Endodermal cell (in vitro differentiated cells): ENCODE data around the gene ZNF618. TPM values are rescaled to one million over a fixed set of nuclear protein-coding genes. Genes with fewer than 3 reads are reported as not detected.
"Not testable (repeated sequence)": the region's sequence is repeated elsewhere in the genome, so short reads cannot be mapped to it uniquely, and the experiment has no call there.

Source experiments
- DNase-seq: peaks from one replicate; pipeline ENCODE4 v3.0.0-alpha.2; 2017
- H3K27ac ChIP-seq: 2 replicates; pipeline ENCODE4 v1.5.1; 2013; ENCODE audit warnings: mild to moderate bottlenecking, low read depth, low read length, moderate library complexity
- H3K27me3 ChIP-seq: 2 replicates; pipeline ENCODE4 v1.6.1; 2013; ENCODE audit warnings: mild to moderate bottlenecking, low read length, moderate library complexity; ENCODE audit not compliant: insufficient read depth, control insufficient read depth, poor library complexity, severe bottlenecking
- H3K36me3 ChIP-seq: 2 replicates; pipeline ENCODE4 v1.7.0; 2013; ENCODE audit warnings: mild to moderate bottlenecking, low read length, moderate library complexity; ENCODE audit not compliant: control insufficient read depth, insufficient read depth
- H3K4me1 ChIP-seq: one replicate; pipeline ENCODE4 v1.7.0; 2013; ENCODE audit warnings: low read length; ENCODE audit not compliant: control insufficient read depth, insufficient read depth
- H3K4me3 ChIP-seq: 2 replicates; pipeline ENCODE4 v1.5.1; 2013; ENCODE audit warnings: mild to moderate bottlenecking, low read length, moderate library complexity
- H3K9ac ChIP-seq: 2 replicates; pipeline ENCODE4 v1.6.1; 2013; ENCODE audit warnings: mild to moderate bottlenecking, low read length, moderate library complexity; ENCODE audit not compliant: poor library complexity, severe bottlenecking; ENCODE audit errors: extremely low read depth
- H3K9me3 ChIP-seq: 2 replicates; pipeline ENCODE4 v1.6.1; 2013; ENCODE audit warnings: mild to moderate bottlenecking, low read length, moderate library complexity; ENCODE audit not compliant: control insufficient read depth
- H3K27ac Mint-ChIP-seq: 2 replicates; pipeline ENCODE4 v1.8.0; 2020; ENCODE audit warnings: mixed read lengths
- H3K27me3 Mint-ChIP-seq: 2 replicates; pipeline ENCODE4 v1.8.0; 2021; ENCODE audit warnings: mild to moderate bottlenecking, mixed read lengths; ENCODE audit not compliant: insufficient read depth
- H3K36me3 Mint-ChIP-seq: 2 replicates; pipeline ENCODE4 v1.8.0; 2020; ENCODE audit warnings: low read depth, mixed read lengths
- H3K4me1 Mint-ChIP-seq: 2 replicates; pipeline ENCODE4 v1.8.0; 2020; ENCODE audit warnings: mixed read lengths
- H3K4me3 Mint-ChIP-seq: 2 replicates; pipeline ENCODE4 v1.8.0; 2020; ENCODE audit warnings: mild to moderate bottlenecking, moderate library complexity, mixed read lengths
- H3K9me3 Mint-ChIP-seq: 2 replicates; pipeline ENCODE4 v1.8.0; 2020; ENCODE audit warnings: mild to moderate bottlenecking, mixed read lengths
- CTCF ChIP-seq: fragments of 200-600 bp; sonication (generic); conservative IDR thresholded peaks from 2 replicates; pipeline ENCODE4 v1.5.0; 2021; ENCODE audit warnings: antibody characterized with exemption, mild to moderate bottlenecking
- WGBS, 2 experiments: methylation state at CpG; one replicate each; pipeline versions ENCODE4 v1.1.5 to v1.1.7; 2013; ENCODE audit warnings: missing lambda C conversion rate in 2 of 2, mixed read lengths in 1 of 2; ENCODE audit not compliant: insufficient coverage in 1 of 2, insufficient read length in 1 of 2; 5-methylcytosine and 5-hydroxymethylcytosine counted together
- total RNA-seq, 2 donors: library from RNA; stranded (reverse); fragmentation: NEBNext Ultra II Directional in 1 of 2; extraction: Animal tissue kit (Norgen Biotek cat#: 25700) in 1 of 2; gene quantifications; 2 replicates in 1 of 2; 3 replicates in 1 of 2; pipeline ENCODE4 v1.2.1, GENCODE V29; 2021

The ZNF618 gene
- total RNA-seq, 2 donors from 2014 or later: 34.5 to 37.5 TPM

- no peak overlapping the region for H3K4me3 Mint-ChIP-seq
- Histone ChIP-seq H3K4me3 (no peak overlapping the region), H3K4me1 (no peaks in the 10 kb centered on the region), H3K9ac (no peak overlapping the region), H3K9me3 (no peaks in the 10 kb centered on the region), H3K36me3 (no peaks in the 10 kb centered on the region), H3K27ac (no peak overlapping the region), H3K27me3 (peaks cover 8% of the 10 kb centered on the region)
- no peak overlapping the region for H3K27ac Mint-ChIP-seq
- H3K36me3 Mint-ChIP-seq: no peaks in the 10 kb centered on the region
- WGBS, 2 experiments: 57 to 63% methylated on average over 8 to 10 of the region's 10 CpGs
- H3K9me3 Mint-ChIP-seq: peaks cover 3% of the 10 kb centered on the region
- DNase-seq: peak; percentile 96
- peaks cover 9% of the 10 kb centered on the region for H3K27me3 Mint-ChIP-seq
- TF ChIP-seq CTCF: peak; percentile 86
- H3K4me1 Mint-ChIP-seq: peaks cover 26% of the 10 kb centered on the region
These were observed 206.1 kb downstream of the ZNF618 start for GRCh38 chr9:114082017-114082762.

- not testable (repeated sequence) for H3K9me3 Mint-ChIP-seq, H3K4me3 ChIP-seq, H3K27me3 Mint-ChIP-seq, H3K9me3 ChIP-seq, H3K27me3 ChIP-seq, H3K36me3 ChIP-seq, H3K27ac Mint-ChIP-seq, H3K36me3 Mint-ChIP-seq, H3K9ac ChIP-seq, H3K4me1 ChIP-seq, H3K27ac ChIP-seq, H3K4me3 Mint-ChIP-seq
- WGBS, 2 experiments: 75 to 78% methylated on average over 12 to 13 of the region's 13 CpGs
- H3K4me1 Mint-ChIP-seq: peaks cover 20% of the 10 kb centered on the region
- DNase-seq: peak; percentile 5
These were observed 206.8 kb downstream of the ZNF618 start for GRCh38 chr9:114082763-114083412.

GRCh38 chr9:114083666-114084065 lies 207.6 kb downstream of the ZNF618 start:
- Mint-ChIP-seq H3K27me3 (peaks cover 9% of the 10 kb centered on the region), H3K4me1 (peaks cover 20% of the 10 kb centered on the region), H3K4me3 (no peak overlapping the region), H3K27ac (no peak overlapping the region), H3K9me3 (peaks cover 3% of the 10 kb centered on the region), H3K36me3 (no peaks in the 10 kb centered on the region)
- Histone ChIP-seq H3K27me3 (peaks cover 8% of the 10 kb centered on the region), H3K4me3 (no peak overlapping the region), H3K36me3 (no peaks in the 10 kb centered on the region), H3K9ac (no peak overlapping the region), H3K4me1 (no peaks in the 10 kb centered on the region), H3K9me3 (no peaks in the 10 kb centered on the region), H3K27ac (no peak overlapping the region)
- WGBS, 2 experiments: 88 to 93% methylated on average over 3 to 6 of the region's 6 CpGs
- peak; percentile 16 for DNase-seq
- TF ChIP-seq CTCF: no peak
